ENCODE results near the gene MEIOB. TPM values are rescaled to one million over a fixed set of nuclear protein-coding genes. Genes with fewer than 3 reads are reported as not detected.

Gene MEIOB
- total RNA-seq, 3 donors from 2014 or later (not counting 1 experiment from before 2014, with no cell fraction given), result not detected

DNA sequence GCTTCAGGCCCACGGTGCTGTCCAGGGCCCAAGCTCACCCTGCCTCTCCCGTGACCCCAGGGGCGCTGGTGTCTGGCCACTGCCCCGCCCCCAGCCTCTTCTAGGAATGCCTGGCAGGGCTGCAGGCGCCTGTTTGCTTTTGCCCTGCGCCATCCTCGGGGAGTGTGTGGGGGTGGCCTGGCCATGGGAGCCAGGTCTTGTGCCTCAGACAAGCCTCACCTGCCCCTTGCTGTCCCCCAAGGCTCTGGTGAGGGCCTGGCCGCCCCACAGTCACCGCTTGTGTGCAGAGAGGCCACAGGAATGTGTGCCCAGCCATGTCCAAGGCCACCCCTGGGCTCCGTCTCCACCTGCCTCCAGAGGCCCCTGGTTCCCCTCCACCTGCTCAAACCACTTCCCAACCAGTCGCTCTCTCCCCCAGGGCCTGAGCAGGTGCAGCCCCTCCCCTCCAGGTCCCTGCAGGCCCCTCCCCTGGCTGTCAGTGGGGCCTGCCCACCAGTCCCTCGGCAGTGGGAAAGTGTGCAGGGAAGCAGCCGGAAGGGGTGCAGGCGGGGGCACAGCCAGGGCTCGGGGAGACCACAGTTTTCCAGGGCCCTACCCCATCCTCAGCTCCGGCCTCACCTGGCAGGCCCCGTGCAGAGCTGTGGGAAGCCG lies 77.6 kb downstream of the MEIOB start:
- Mint-ChIP-seq H3K27ac (no peak overlapping the region), H3K4me1 (no peaks in the 10 kb centered on the region), H3K9me3 (no peaks in the 10 kb centered on the region), H3K27me3 (ENCODE audit: low read depth in 2 of 2) (no peaks in the 10 kb centered on the region), H3K4me3 (no peak overlapping the region), H3K36me3 (no peaks in the 10 kb centered on the region)
- H3K4me3 ChIP-seq (ENCODE audit: low read length), result no peak overlapping the region
- ATAC-seq (no peak), DNase-seq (no peak)
- TF ChIP-seq, protein P1, sequence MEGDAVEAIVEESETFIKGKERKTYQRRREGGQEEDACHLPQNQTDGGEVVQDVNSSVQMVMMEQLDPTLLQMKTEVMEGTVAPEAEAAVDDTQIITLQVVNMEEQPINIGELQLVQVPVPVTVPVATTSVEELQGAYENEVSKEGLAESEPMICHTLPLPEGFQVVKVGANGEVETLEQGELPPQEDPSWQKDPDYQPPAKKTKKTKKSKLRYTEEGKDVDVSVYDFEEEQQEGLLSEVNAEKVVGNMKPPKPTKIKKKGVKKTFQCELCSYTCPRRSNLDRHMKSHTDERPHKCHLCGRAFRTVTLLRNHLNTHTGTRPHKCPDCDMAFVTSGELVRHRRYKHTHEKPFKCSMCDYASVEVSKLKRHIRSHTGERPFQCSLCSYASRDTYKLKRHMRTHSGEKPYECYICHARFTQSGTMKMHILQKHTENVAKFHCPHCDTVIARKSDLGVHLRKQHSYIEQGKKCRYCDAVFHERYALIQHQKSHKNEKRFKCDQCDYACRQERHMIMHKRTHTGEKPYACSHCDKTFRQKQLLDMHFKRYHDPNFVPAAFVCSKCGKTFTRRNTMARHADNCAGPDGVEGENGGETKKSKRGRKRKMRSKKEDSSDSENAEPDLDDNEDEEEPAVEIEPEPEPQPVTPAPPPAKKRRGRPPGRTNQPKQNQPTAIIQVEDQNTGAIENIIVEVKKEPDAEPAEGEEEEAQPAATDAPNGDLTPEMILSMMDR (IDR thresholded peaks at IDR 0.05), result no peak
- 85% methylated on average over 18 of the region's 18 CpGs for WGBS (ENCODE audit: insufficient coverage)
- no peak overlapping the region for H3K27ac ChIP-seq (ENCODE audit: low read length)
- intact Hi-C loops (cut with micrococcal nuclease), result no loop called here
- H3K27me3 ChIP-seq (ENCODE audit: control insufficient read depth, insufficient read depth, low read length), result no peaks in the 10 kb centered on the region
- H3K4me1 ChIP-seq (ENCODE audit: control insufficient read depth, insufficient read depth, low read length), result no peaks in the 10 kb centered on the region
- H3K9me3 ChIP-seq (ENCODE audit: control insufficient read depth, insufficient read depth, low read length), result peaks cover 4% of the 10 kb centered on the region
- peaks cover 1% of the 10 kb centered on the region for H3K36me3 ChIP-seq (ENCODE audit: control insufficient read depth, insufficient read depth, low read length)

DNA sequence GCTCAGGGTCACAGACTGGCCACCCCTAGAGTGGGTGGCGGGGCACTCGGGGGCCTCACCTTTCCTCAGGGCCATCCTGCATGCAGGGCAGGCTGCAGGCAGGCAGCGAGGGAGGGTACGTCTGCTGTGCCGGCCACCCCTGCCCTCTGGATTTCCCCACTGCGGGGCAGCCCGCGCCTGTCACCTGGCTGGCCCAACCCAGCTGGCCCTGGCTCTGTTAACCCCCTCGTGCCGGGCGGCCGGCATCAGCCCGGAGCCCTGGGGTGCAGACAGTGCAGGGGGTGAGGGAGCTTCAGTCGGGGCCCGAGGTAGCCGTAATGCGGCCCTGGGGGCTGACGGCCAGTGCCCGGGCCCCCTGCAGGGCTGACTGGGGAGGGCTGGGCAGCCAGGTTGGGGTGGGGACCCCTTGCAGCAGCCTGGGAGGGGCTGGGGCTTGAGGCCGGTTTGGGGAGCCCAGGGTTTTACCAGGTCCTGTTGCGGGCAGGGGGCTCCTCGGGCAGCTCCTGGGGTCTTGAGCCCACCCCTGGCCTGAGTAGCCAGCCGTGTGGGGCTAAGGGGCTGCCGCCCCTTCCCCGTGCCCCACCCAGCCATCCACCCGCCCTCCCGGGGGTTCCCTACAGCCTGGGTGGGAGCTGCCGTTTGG lies 78.3 kb downstream of the MEIOB start, which contains the start of gene IGFALS:
IGFALS (minus strand) TSS at position 128 of the 643 bp plus-strand sequence; CDS start at position 75, 53 bp downstream.
- Mint-ChIP-seq H3K27me3 (ENCODE audit: low read depth in 2 of 2) (no peaks in the 10 kb centered on the region), H3K36me3 (no peaks in the 10 kb centered on the region), H3K4me3 (no peak within 1 kb of the TSS), H3K4me1 (peaks cover 4 to 5% of the 10 kb centered on the region in 2 donors), H3K27ac (no peak within 1 kb of the TSS), H3K9me3 (no peaks in the 10 kb centered on the region)
- no peak for ATAC-seq
- TF ChIP-seq, protein P1 (IDR thresholded peaks at IDR 0.05), result no peak
- intact Hi-C loops (cut with micrococcal nuclease), result no loop called here
- Histone ChIP-seq H3K4me3 (ENCODE audit: low read length) (no peak within 1 kb of the TSS), H3K9me3 (ENCODE audit: control insufficient read depth, insufficient read depth, low read length) (peaks cover 4% of the 10 kb centered on the region), H3K27me3 (ENCODE audit: control insufficient read depth, insufficient read depth, low read length) (no peaks in the 10 kb centered on the region), H3K27ac (ENCODE audit: low read length) (no peak within 1 kb of the TSS), H3K36me3 (ENCODE audit: control insufficient read depth, insufficient read depth, low read length) (peaks cover 8% of the 10 kb centered on the region), H3K4me1 (ENCODE audit: control insufficient read depth, insufficient read depth, low read length) (no peaks in the 10 kb centered on the region)
- DNase-seq, result no peak
- WGBS (ENCODE audit: insufficient coverage), result 91% methylated on average over 28 of the region's 28 CpGs

DNA sequence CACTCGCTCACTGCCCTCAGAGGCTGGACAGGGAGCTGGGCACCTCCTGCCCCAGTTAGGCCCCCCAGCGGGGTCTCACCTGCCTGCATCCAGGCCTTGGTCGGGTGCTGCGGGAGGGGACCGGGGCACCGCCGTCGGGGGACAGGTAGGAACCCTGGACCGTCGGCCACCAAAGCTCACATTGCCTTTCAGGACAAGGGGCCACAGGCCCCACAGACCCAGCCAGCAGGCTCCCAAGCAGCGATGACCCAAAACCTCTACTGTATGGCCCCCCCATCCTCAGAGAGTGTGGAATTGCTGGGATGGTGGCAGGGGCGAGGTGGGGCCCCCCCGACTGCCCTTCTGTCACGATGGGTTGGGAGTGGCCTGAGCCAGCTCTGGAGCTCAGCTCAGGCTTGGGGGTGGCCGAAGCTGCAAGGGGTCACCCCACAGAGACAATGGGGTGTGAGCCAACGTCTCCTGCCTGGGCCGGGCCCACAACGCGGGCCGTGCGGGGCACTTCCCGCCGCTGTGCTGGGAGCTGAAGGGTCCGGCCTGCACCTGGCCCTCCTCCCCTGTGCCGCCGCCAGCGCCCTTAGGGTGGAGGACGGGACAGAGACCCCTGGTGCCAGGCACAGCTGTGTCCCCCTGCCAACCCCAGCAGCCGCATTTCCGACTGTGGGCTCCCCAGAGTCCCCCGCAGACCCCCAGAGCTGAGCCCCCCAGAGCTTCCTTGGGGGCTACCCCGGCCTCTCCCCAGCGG lies 79.0 kb downstream of the MEIOB start:
- Histone ChIP-seq H3K4me1 (ENCODE audit: control insufficient read depth, insufficient read depth, low read length) (no peaks in the 10 kb centered on the region), H3K9me3 (ENCODE audit: control insufficient read depth, insufficient read depth, low read length) (peaks cover 3% of the 10 kb centered on the region), H3K4me3 (ENCODE audit: low read length) (no peak overlapping the region), H3K27me3 (ENCODE audit: control insufficient read depth, insufficient read depth, low read length) (no peaks in the 10 kb centered on the region), H3K36me3 (ENCODE audit: control insufficient read depth, insufficient read depth, low read length) (peaks cover 10% of the 10 kb centered on the region), H3K27ac (ENCODE audit: low read length) (no peak overlapping the region)
- intact Hi-C loops (cut with micrococcal nuclease), result no loop called here
- H3K27ac Mint-ChIP-seq, result no peak overlapping the region
- WGBS (ENCODE audit: insufficient coverage), result 96% methylated on average over 32 of the region's 33 CpGs
- peaks cover 6% of the 10 kb centered on the region in 2 donors for H3K4me1 Mint-ChIP-seq
- H3K27me3 Mint-ChIP-seq (ENCODE audit: low read depth in 2 of 2), result no peaks in the 10 kb centered on the region
- TF ChIP-seq, protein P1 (IDR thresholded peaks at IDR 0.05), result no peak
- H3K4me3 Mint-ChIP-seq, result no peak overlapping the region
- H3K9me3 Mint-ChIP-seq, result no peaks in the 10 kb centered on the region
- H3K36me3 Mint-ChIP-seq, result no peaks in the 10 kb centered on the region
- DNase-seq, result no peak
- no peak for ATAC-seq

All from natural killer cell (primary cell).